Measurements from ENCODE around the gene TXNRD2.

TXNRD2 gene

GRCh38 chr22:19905347-19906276 lies 36.0 kb downstream of the TXNRD2 start:
- DNase-seq (ENCODE audit: low read depth in 2 of 2, low spot score in 1 of 2), result no peak

GRCh38 chr22:19904935-19905334 lies 36.7 kb downstream of the TXNRD2 start:
- no peak for DNase-seq (ENCODE audit: low read depth in 2 of 2, low spot score in 1 of 2)

DNA sequence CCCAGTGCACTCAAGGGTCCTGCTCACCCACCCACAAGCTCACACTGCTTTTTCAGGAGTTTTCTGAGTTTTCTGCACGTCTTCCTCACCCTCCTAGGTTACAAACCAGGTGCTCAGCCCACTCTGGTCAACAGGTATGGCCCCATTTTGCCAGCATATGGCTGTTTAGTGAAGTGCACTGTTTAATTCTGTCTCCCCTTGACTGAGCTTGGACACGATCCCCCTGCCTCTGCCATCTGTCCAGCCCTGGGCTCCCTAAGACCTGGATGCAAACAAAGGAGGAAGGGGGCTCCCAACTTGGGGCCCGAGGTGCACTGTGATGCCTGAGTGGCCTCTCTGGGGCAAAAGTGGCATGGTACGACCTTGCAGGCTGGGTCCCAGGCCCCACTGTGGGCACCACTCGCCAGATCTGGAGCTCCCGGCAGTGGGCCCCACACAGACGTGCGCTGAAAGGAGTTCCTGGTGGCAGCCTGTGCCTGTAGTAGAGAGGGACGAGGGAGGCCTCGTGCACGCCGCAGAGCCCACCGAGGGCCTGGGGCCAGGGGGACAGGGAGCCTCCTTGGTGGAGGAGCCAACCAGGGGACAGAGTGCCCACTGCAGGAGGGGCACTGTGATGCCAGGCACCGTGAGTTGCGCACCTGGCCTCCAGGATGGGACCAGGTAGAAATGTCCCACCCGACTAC lies 37.3 kb downstream of the TXNRD2 start:
- DNase-seq (ENCODE audit: low read depth in 2 of 2, low spot score in 1 of 2), result no peak

DNA sequence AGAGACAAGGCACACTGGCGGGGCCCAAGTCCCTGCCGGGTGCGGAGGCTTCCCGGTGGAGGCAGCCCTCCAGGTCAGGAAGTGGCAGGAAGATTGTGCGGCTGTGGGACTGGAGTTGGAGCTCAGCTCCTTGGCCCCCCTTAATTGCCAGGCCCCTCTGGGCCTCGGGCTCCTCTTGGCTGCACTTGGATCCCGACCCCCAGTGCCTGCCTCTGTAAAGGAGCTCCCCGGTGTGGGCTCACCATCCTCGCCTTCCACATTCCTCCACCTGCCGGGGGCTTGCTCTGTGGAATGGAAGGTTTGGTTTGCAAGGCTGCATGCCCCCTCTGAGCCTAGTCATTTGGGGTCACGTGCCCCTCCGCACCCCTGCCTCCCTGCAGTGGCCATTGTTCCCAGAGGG lies 38.1 kb downstream of the TXNRD2 start:
- no peak for DNase-seq (ENCODE audit: low read depth in 2 of 2, low spot score in 1 of 2)

- no peak for DNase-seq (ENCODE audit: low read depth in 2 of 2, low spot score in 1 of 2)
Measured at GRCh38 chr22:19903031-19903430, 38.6 kb downstream of the TXNRD2 start.

- DNase-seq (ENCODE audit: low read depth in 2 of 2, low spot score in 1 of 2), result no peak
Measured at GRCh38 chr22:19902245-19902715, 39.3 kb downstream of the TXNRD2 start.

DNA sequence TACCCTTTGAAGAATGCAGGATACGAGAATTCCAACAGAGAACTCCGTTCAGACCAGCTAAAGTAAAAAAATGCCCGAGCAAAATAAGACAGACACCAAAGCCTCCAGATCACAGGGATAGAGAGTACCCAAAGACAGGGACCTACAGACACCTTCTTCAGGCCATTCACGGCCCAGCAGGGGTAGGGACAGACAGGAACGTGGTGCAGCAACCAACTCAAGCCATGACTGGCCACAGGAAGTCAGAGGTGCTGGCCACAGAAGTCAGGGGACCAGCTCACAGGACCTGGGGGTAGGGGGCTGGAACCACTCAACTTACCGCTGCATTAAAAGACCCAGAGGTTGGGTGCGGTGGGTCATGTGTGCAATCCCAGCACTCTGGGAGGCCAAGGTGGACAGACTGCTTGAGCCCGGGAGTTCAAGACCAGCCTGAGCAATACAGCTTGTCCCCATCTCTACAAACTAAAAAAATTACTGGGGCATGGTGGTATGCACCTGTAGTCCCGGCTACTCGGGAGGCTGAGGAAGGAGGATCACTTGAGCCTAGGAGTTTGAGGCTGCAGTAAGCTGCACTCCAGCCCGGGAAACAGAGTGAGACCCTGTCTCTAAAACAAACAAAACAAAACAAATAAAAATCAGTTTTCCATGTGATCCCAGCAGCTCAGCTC lies 39.9 kb downstream of the TXNRD2 start:
- no peak for DNase-seq (ENCODE audit: low read depth in 2 of 2, low spot score in 1 of 2)

- no peak for DNase-seq (ENCODE audit: low read depth in 2 of 2, low spot score in 1 of 2)
Measured at GRCh38 chr22:19900707-19901436, 40.7 kb downstream of the TXNRD2 start.

DNA sequence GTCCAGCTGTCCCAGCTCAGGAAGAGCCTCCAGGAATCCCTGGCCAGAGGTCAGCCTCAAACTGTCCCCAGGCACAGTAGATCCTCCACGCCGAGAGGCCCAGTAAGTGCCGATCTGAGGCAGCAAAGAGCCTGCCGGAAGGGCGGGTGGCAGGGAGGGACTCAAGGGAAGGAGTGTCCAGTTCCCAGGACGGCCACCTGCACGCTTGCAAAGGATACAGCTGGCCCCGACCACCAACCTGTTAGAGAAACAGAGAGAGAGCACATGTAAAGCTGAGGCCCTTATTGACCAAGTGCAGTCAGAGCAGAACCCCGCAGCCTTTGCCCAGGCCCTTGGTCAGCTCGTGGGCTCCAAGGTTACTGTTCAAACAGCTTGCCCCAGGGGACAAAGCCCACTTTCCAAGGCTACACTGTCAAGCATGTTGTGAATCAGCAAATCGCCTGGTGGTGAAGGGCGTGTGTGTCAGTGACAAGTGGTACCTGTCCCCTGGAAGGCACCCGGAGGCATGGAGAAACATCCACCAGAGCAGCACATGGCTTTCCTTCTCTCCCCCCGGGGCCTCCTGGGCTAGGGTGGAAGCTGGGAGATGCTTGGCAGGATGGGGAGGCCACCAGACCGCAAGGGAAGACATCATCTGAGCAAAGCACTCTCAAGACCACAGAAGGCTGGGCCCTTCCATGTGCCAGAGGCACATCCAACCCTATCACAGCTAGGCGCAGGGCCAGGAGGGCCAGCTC lies 42.6 kb downstream of the TXNRD2 start:
- DNase-seq (ENCODE audit: low read depth in 2 of 2, low spot score in 1 of 2), result no peak

GRCh38 chr22:19898145-19898544 lies 43.5 kb downstream of the TXNRD2 start:
- no peak for DNase-seq (ENCODE audit: low read depth in 2 of 2, low spot score in 1 of 2)

DNA sequence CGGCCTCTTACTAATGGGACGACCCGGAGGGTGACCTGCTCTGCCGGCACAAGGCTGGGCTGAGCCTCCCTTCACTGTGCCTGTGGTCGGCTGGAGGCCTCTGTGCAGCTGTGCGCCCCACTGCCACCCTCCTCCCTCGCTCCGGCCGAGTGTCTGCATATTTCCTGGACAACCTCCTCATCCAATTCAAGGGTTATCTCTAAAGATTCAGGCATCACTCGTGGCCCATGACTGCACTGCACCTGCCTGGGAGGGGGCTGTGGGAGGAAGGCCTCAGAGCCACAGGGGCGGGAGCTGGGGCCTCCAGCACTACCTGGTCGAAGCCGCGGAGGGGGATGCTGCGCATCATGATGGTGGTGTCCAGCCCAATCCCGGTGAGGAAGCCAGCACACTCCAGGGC lies 43.9 kb downstream of the TXNRD2 start:
- DNase-seq (ENCODE audit: low read depth in 2 of 2, low spot score in 1 of 2), result no peak

- no peak for DNase-seq (ENCODE audit: low read depth in 2 of 2, low spot score in 1 of 2)
Measured at GRCh38 chr22:19896665-19897355, 44.8 kb downstream of the TXNRD2 start.

DNA sequence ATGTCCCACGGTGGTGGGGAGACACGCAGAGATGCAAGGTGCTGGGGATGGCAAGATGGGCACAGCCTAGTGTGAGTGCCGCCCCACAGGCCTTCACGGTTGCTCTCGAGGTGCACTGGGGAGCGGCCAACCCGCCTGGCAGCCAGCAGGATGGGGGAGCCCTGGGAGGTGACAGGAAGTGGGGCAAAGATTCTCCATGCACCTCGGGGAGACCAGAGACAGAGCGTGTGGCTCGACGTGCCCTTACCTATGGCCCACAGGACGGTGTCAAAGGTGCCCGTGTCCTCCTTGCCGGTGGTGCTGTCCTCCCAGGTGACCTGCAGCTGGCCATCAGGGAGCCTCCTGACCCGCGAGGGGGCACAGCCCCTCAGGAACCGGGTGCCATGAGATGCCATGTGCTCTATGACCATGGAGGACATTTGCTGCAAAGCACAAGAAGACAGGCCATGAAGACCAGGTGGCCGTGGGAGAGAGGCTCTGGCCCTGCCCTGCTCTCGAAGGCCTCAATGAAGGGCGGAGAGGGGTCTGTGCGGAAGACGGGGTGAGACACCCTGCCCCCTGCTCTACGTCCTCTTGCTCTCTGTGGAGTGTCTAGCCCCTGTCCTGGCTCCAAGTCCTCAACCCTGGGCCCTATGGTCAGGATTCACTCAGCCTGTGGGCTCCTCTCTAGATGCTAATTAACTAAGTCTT lies 46.3 kb downstream of the TXNRD2 start:
- DNase-seq (ENCODE audit: low read depth in 2 of 2, low spot score in 1 of 2), result no peak

- no peak for DNase-seq (ENCODE audit: low read depth in 2 of 2, low spot score in 1 of 2)
Measured at GRCh38 chr22:19893363-19893762, 48.3 kb downstream of the TXNRD2 start.

GRCh38 chr22:19892925-19893324 lies 48.7 kb downstream of the TXNRD2 start:
- no peak for DNase-seq (ENCODE audit: low read depth in 2 of 2, low spot score in 1 of 2)

- DNase-seq (ENCODE audit: low read depth in 2 of 2, low spot score in 1 of 2), result peak in 1 of 2 donors; percentile 10
Measured at GRCh38 chr22:19892257-19892879, 49.2 kb downstream of the TXNRD2 start.

- DNase-seq (ENCODE audit: low read depth in 2 of 2, low spot score in 1 of 2), result peak; percentile 69 to 77
Measured at GRCh38 chr22:19891317-19892256, 50.0 kb downstream of the TXNRD2 start.

Data from stimulated activated CD8-positive, alpha-beta memory T cell treated with anti-CD3 and anti-CD28 coated beads, Interleukin-4, amount 100 ng/mL, for 4 hours (primary cell).